GM18873 (cell line): ENCODE data around the gene VIPR2.
"Not testable (repeated sequence)": the region's sequence is repeated elsewhere in the genome, so short reads cannot be mapped to it uniquely, and the experiment has no call there.

Experiments used
- ATAC-seq: cut with Tn5 transposase; IDR thresholded peaks from one replicate; pipeline ENCODE4 v1.9.1; 2021; ENCODE audit warnings: mild to moderate bottlenecking, moderate library complexity, moderate number of reproducible peaks; ENCODE audit not compliant: unreplicated experiment, low FRiP score

The VIPR2 gene

GRCh38 chr7:159144758-159145489 lies at the start of gene VIPR2:
TSS of gene VIPR2 (minus strand) at chr7:159144867. CDS start at chr7:159144771, 96 bp downstream.
- ATAC-seq, result no peak

- ATAC-seq, result no peak
Observed at GRCh38 chr7:159193543-159194090, 49.0 kb upstream of the VIPR2 start.

- no peak for ATAC-seq
Observed at GRCh38 chr7:159192725-159193453, 48.2 kb upstream of the VIPR2 start.

- no peak for ATAC-seq
Observed at GRCh38 chr7:159192013-159192412, 47.3 kb upstream of the VIPR2 start.

- ATAC-seq, result no peak
Observed at GRCh38 chr7:159191236-159191635, 46.6 kb upstream of the VIPR2 start.

- ATAC-seq, result no peak
Observed at GRCh38 chr7:159188011-159188410, 43.3 kb upstream of the VIPR2 start.

GRCh38 chr7:159179241-159179640 lies 34.6 kb upstream of the VIPR2 start:
- no peak for ATAC-seq

- no peak for ATAC-seq
Observed at GRCh38 chr7:159177284-159177953, 32.8 kb upstream of the VIPR2 start.

- ATAC-seq, result no peak
Observed at GRCh38 chr7:159175792-159176191, 31.1 kb upstream of the VIPR2 start.

GRCh38 chr7:159175100-159175499 lies 30.4 kb upstream of the VIPR2 start:
- not testable (repeated sequence) for ATAC-seq

GRCh38 chr7:159172400-159172799 lies 27.7 kb upstream of the VIPR2 start:
- no peak for ATAC-seq

- no peak for ATAC-seq
Observed at GRCh38 chr7:159169391-159169790, 24.7 kb upstream of the VIPR2 start.

- no peak for ATAC-seq
Observed at GRCh38 chr7:159167139-159167538, 22.5 kb upstream of the VIPR2 start.

GRCh38 chr7:159166530-159166929 lies 21.9 kb upstream of the VIPR2 start:
- no peak for ATAC-seq

- no peak for ATAC-seq
Observed at GRCh38 chr7:159165352-159165751, 20.7 kb upstream of the VIPR2 start.

GRCh38 chr7:159163703-159164301 lies 19.1 kb upstream of the VIPR2 start:
- not testable (repeated sequence) for ATAC-seq

- ATAC-seq, result not testable (repeated sequence)
Observed at GRCh38 chr7:159162050-159162626, 17.5 kb upstream of the VIPR2 start.

- no peak for ATAC-seq
Observed at GRCh38 chr7:159160450-159160849, 15.8 kb upstream of the VIPR2 start.

- ATAC-seq, result no peak
Observed at GRCh38 chr7:159159731-159160130, 15.1 kb upstream of the VIPR2 start.

- ATAC-seq, result no peak
Observed at GRCh38 chr7:159158888-159159405, 14.3 kb upstream of the VIPR2 start.
